ENCODE measurements around the gene CNOT3. TPM values are rescaled to one million over a fixed set of nuclear protein-coding genes. Genes with fewer than 3 reads are reported as not detected.

The CNOT3 gene
- total RNA-seq, 1 experiment from 2014 or later: 76.7 TPM

DNA sequence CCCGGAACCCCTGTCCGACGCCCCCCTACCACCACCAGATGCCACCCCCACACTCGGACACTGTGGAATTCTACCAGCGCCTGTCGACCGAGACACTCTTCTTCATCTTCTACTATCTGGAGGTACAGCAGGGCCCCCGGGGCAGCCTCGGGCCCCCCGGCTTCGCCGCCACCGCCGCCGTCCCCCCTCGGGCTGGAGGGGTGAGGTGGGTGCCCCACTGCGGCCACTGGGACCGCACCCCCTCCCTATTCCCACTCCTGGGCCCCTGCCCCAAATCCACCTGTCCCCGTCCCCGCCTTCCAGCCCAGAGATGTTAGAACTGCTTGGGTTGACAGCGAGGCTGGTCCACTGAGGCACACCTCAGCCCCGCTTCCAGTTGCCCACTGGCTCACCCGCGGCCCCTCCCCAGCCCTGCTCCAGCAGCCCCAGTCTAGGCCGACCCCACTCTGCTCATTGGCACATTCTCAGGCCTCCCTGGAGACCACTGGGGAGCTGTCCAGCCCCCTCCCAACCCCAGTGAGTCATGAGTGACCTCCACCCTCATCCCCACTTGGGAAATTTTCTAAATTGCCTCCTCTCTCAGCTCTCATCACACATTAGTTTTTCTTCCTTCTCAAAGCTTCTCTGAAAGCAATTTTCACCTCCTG lies 15.4 kb downstream of the CNOT3 start:
- ChIA-PET POLR2A (interaction anchor here (0.9 kb wide), 1 partner anchor 16 kb away, joined by 3 read pairs; the partner anchor contains the start of gene CNOT3), RAD21 (ENCODE audit: low non-redundant PET in 1 of 2, low total read pairs in 2 of 2, uncharacterized antibody in 2 of 2, unreplicated experiment in 2 of 2) (no interaction called here), CTCF (no interaction called here)
- Histone ChIP-seq H3K9ac (ENCODE audit: low read length) (no peak overlapping the region), H3K27ac (ENCODE audit: low read depth, low read length) (no peak overlapping the region), H3K79me2 (ENCODE audit: insufficient read depth, low read length) (no peaks in the 10 kb centered on the region), H3K9me3 (ENCODE audit: control insufficient read depth in 1 of 2, insufficient read depth in 1 of 2, low read depth in 1 of 2, low read length in 2 of 2) (no peaks in the 10 kb centered on the region), H3K9me2 (ENCODE audit: insufficient read depth) (no peaks in the 10 kb centered on the region), H3K36me3 (ENCODE audit: control insufficient read depth in 1 of 2, insufficient read depth in 2 of 2, low read length in 2 of 2) (peaks cover 56 to 69% of the 10 kb centered on the region in 2 experiments; a peak in 3 of 4 replicates), H4K20me1 (ENCODE audit: insufficient read depth) (no peaks in the 10 kb centered on the region), H3K4me2 (ENCODE audit: low read length) (no peak overlapping the region), H2AFZ (ENCODE audit: low read depth, low read length, poor library complexity, severe bottlenecking) (no peak overlapping the region), H3K27me3 (ENCODE audit: insufficient read depth, low read length) (no peaks in the 10 kb centered on the region), H3K4me3 (replicated peaks in 1 of 2; ENCODE audit: low read depth in 1 of 2, low read length in 2 of 2) (no peak overlapping the region), H3K4me1 (ENCODE audit: control insufficient read depth in 1 of 2, insufficient read depth in 2 of 2, low read length in 2 of 2) (no peaks in the 10 kb centered on the region; a peak in 1 of 4 replicates)
- ATAC-seq (no peak), DNase-seq (ENCODE audit: low read depth, low spot score) (no peak)
- TF ChIP-seq EZH2phosphoT487 (IDR thresholded peaks at IDR 0.05; ENCODE audit: borderline replicate concordance) (no peak), YY1 (IDR thresholded peaks at IDR 0.05; ENCODE audit: extremely low read depth, insufficient replicate concordance, low read depth, low read length) (no peak), SP1 (IDR thresholded peaks at IDR 0.05; ENCODE audit: low read depth) (no peak), MAX (IDR thresholded peaks at IDR 0.05) (no peak), CEBPB (IDR thresholded peaks at IDR 0.05; ENCODE audit: low read depth) (no peak), EGR1 (IDR thresholded peaks at IDR 0.05; ENCODE audit: low read depth) (no peak), CTCF (IDR thresholded peaks at IDR 0.05 in 2 of 3, conservative IDR thresholded peaks at IDR 0.05 in 1 of 3; ENCODE audit: borderline replicate concordance in 1 of 3, insufficient read depth in 1 of 3, low read depth in 2 of 3, low read length in 2 of 3) (no peak), EZH2 (IDR thresholded peaks at IDR 0.05) (no peak), POLR2A (IDR thresholded peaks at IDR 0.05; ENCODE audit: borderline replicate concordance, extremely low read depth, insufficient read depth, insufficient read length) (no peak), ELF1 (IDR thresholded peaks at IDR 0.05; ENCODE audit: borderline replicate concordance, low read depth) (no peak), ATF3 (IDR thresholded peaks at IDR 0.05) (no peak), ZNF274 (IDR thresholded peaks at IDR 0.05; ENCODE audit: low read depth, low read length) (no peak), RAD21 (IDR thresholded peaks at IDR 0.05; ENCODE audit: low read depth) (no peak), SIN3A (IDR thresholded peaks at IDR 0.05; ENCODE audit: low read depth) (no peak), FOSL1 (IDR thresholded peaks at IDR 0.05; ENCODE audit: low read depth) (no peak), ZFX (IDR thresholded peaks at IDR 0.05) (no peak), POLR2AphosphoS5 (IDR thresholded peaks at IDR 0.05; ENCODE audit: low read depth, low read length) (no peak), CBX3 (IDR thresholded peaks at IDR 0.05; ENCODE audit: low read depth) (no peak)
- no TSS peak for BruUV-seq (replicated peaks)
- intact Hi-C loops (cut with micrococcal nuclease): no loop called here
